Mesenchymal stem cell (in vitro differentiated cells and primary cell): ENCODE measurements around the gene CYTH1.
A peak's percentile ranks its signal among the peaks of the same experiment; 100 is the strongest.

ENCODE experiments used
- DNase-seq: peaks from one replicate; pipeline ENCODE4 v3.0.0-alpha.2; 2013
- H2AFZ ChIP-seq: one replicate; pipeline ENCODE4 v1.6.1; 2013; ENCODE audit warnings: low read depth, mild to moderate bottlenecking, control low read depth, inconsistent platforms, low read length, moderate library complexity
- H2AK5ac ChIP-seq: 2 replicates; pipeline ENCODE4 v1.6.1; 2013; ENCODE audit warnings: low read length, moderate library complexity, mild to moderate bottlenecking, inconsistent platforms; ENCODE audit not compliant: severe bottlenecking
- H2BK120ac ChIP-seq: one replicate; pipeline ENCODE4 v1.6.1; 2013; ENCODE audit warnings: low read depth, mild to moderate bottlenecking, inconsistent platforms, low read length, moderate library complexity
- H2BK12ac ChIP-seq, 2 experiments: one replicate each; pipeline ENCODE4 v1.6.1; 2013; ENCODE audit warnings: inconsistent platforms in 2 of 2, low read length in 2 of 2, mild to moderate bottlenecking in 2 of 2, moderate library complexity in 2 of 2, control low read depth in 1 of 2
- H2BK15ac ChIP-seq: one replicate; pipeline ENCODE4 v1.6.1; 2013; ENCODE audit warnings: mild to moderate bottlenecking, low read depth, inconsistent platforms; ENCODE audit not compliant: poor library complexity, severe bottlenecking
- H2BK5ac ChIP-seq: 2 replicates; pipeline ENCODE4 v1.6.1; 2013; ENCODE audit warnings: low read depth, mild to moderate bottlenecking, low read length, control low read depth, inconsistent platforms; ENCODE audit not compliant: poor library complexity, severe bottlenecking
- H3K14ac ChIP-seq, 2 experiments: one replicate each; pipeline ENCODE4 v1.6.1; 2013; ENCODE audit warnings: inconsistent platforms in 2 of 2, low read length in 2 of 2, control low read depth in 1 of 2, mild to moderate bottlenecking in 1 of 2, moderate library complexity in 1 of 2
- H3K18ac ChIP-seq, 2 experiments: one replicate each; pipeline ENCODE4 v1.6.1; 2013; ENCODE audit warnings: inconsistent platforms in 2 of 2, low read length in 2 of 2, control low read depth in 1 of 2, low read depth in 1 of 2, mild to moderate bottlenecking in 1 of 2
- H3K23ac ChIP-seq, 2 experiments: one replicate each; pipeline ENCODE4 v1.6.1; 2013; ENCODE audit warnings: inconsistent platforms in 2 of 2, low read length in 2 of 2, mild to moderate bottlenecking in 2 of 2, moderate library complexity in 2 of 2, control low read depth in 1 of 2
- H3K27ac ChIP-seq: 2 replicates; pipeline ENCODE4 v1.5.1; 2013; ENCODE audit warnings: mild to moderate bottlenecking, moderate library complexity, low read length, control low read depth, inconsistent platforms; ENCODE audit not compliant: poor library complexity, severe bottlenecking
- H3K27me3 ChIP-seq, 2 experiments: 2 replicates each; pipeline versions ENCODE4 v1.6.1 to v1.7.0; 2013; ENCODE audit warnings: low read length in 2 of 2, mild to moderate bottlenecking in 2 of 2, moderate library complexity in 2 of 2, control low read depth in 1 of 2, inconsistent platforms in 1 of 2; ENCODE audit not compliant: control insufficient read depth in 1 of 2, insufficient read depth in 1 of 2
- H3K36me3 ChIP-seq, 2 experiments: 2 replicates each; pipeline versions ENCODE4 v1.6.1 to v1.7.0; 2013; ENCODE audit warnings: low read length in 2 of 2, control low read depth in 1 of 2, inconsistent platforms in 1 of 2, low read depth in 1 of 2, mild to moderate bottlenecking in 1 of 2; ENCODE audit not compliant: insufficient read depth in 2 of 2, control insufficient read depth in 1 of 2
- H3K4ac ChIP-seq, 2 experiments: one replicate each; pipeline ENCODE4 v1.6.1; 2013; ENCODE audit warnings: inconsistent platforms in 2 of 2, low read length in 2 of 2, mild to moderate bottlenecking in 2 of 2, moderate library complexity in 2 of 2, control low read depth in 1 of 2, low read depth in 1 of 2
- H3K4me1 ChIP-seq: 2 replicates; pipeline ENCODE4 v1.6.1; 2013; ENCODE audit warnings: low read depth, low read length, control low read depth; ENCODE audit not compliant: control insufficient read depth, insufficient read depth
- H3K4me2 ChIP-seq: 2 replicates; pipeline ENCODE4 v1.6.1; 2013; ENCODE audit warnings: low read length, mild to moderate bottlenecking, inconsistent platforms; ENCODE audit not compliant: poor library complexity, severe bottlenecking
- H3K4me3 ChIP-seq, 2 experiments: 2 replicates each; pipeline versions ENCODE4 v1.5.1 to v1.7.0; 2013; ENCODE audit warnings: low read length in 2 of 2, mild to moderate bottlenecking in 2 of 2, control low read depth in 1 of 2, low read depth in 1 of 2; ENCODE audit not compliant: insufficient read depth in 1 of 2
- H3K79me1 ChIP-seq: replicated peaks from 2 replicates; pipeline ENCODE4 v1.6.1; 2013; ENCODE audit warnings: mild to moderate bottlenecking, control low read depth, low read length, inconsistent platforms; ENCODE audit not compliant: poor library complexity, severe bottlenecking
- H3K9ac ChIP-seq: 2 replicates; pipeline ENCODE4 v1.7.0; 2013; ENCODE audit warnings: mild to moderate bottlenecking, low read length, moderate library complexity
- H3K9me3 ChIP-seq: 2 replicates; pipeline ENCODE4 v1.7.0; 2013; ENCODE audit warnings: mild to moderate bottlenecking, low read length; ENCODE audit not compliant: control insufficient read depth
- H4K8ac ChIP-seq: one replicate; pipeline ENCODE4 v1.6.1; 2013; ENCODE audit warnings: inconsistent platforms, mild to moderate bottlenecking, low read length, moderate library complexity
- H4K91ac ChIP-seq: one replicate; pipeline ENCODE4 v1.6.1; 2013; ENCODE audit warnings: mild to moderate bottlenecking, low read length, inconsistent platforms
- WGBS: methylation state at CpG from one replicate; pipeline ENCODE4 v1.1.7; 2013; ENCODE audit warnings: mixed read lengths; 5-methylcytosine and 5-hydroxymethylcytosine counted together

Gene CYTH1

DNA sequence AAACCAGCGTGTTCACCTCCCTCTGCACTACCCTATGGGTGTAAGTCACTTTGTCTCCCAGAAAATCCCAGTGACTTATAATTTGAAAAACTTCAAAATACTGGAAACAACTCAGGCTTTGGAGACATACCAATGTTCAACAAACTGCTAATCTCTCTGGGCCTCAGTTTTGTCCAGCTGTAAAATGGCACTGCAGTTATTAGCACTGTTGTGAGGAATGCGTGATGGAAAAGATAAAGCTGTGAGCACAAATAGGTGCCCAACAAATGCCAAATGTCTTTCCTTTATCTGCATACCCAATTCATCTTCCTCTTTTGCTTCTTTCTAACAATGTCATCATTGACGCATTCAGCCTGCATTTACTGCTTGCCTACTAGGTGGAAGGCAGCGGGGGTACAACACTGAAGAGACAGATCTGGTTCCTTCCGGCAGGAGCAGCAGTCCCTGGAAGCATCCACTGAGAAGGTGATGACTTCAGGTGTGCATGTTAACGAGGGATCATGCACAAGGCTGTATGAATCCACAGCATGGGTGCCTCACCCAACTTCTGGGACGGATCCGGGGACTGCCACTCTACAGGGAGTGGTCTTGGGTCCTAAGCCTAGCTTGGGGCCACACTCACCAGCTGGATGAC is 63.4 kb downstream of the CYTH1 start:
- no peak overlapping the region for H3K23ac ChIP-seq
- H2AK5ac ChIP-seq = no peak overlapping the region
- H3K9me3 ChIP-seq = no peaks in the 10 kb centered on the region
- peaks cover 30% of the 10 kb centered on the region for H3K4me1 ChIP-seq
- H3K27me3 ChIP-seq = no peaks in the 10 kb centered on the region
- WGBS = 95% methylated on average over 8 of the region's 8 CpGs
- H2BK120ac ChIP-seq = no peak overlapping the region
- H3K4ac ChIP-seq = no peak overlapping the region
- no peak overlapping the region for H4K8ac ChIP-seq
- no peak overlapping the region for H3K9ac ChIP-seq
- peaks cover 27% of the 10 kb centered on the region for H3K79me1 ChIP-seq
- peak overlapping the region in 1 of 2 experiments; percentile 51 for H3K18ac ChIP-seq
- no peak overlapping the region for H2AFZ ChIP-seq
- no peak overlapping the region for H2BK15ac ChIP-seq
- no peak overlapping the region for H3K4me3 ChIP-seq
- no peak overlapping the region for H2BK12ac ChIP-seq
- H2BK5ac ChIP-seq = no peak overlapping the region
- no peak overlapping the region for H3K14ac ChIP-seq
- H3K36me3 ChIP-seq = no peaks in the 10 kb centered on the region
- no peak overlapping the region for H3K4me2 ChIP-seq
- no peak for DNase-seq
- no peak overlapping the region for H3K27ac ChIP-seq
- H4K91ac ChIP-seq = no peak overlapping the region

DNA sequence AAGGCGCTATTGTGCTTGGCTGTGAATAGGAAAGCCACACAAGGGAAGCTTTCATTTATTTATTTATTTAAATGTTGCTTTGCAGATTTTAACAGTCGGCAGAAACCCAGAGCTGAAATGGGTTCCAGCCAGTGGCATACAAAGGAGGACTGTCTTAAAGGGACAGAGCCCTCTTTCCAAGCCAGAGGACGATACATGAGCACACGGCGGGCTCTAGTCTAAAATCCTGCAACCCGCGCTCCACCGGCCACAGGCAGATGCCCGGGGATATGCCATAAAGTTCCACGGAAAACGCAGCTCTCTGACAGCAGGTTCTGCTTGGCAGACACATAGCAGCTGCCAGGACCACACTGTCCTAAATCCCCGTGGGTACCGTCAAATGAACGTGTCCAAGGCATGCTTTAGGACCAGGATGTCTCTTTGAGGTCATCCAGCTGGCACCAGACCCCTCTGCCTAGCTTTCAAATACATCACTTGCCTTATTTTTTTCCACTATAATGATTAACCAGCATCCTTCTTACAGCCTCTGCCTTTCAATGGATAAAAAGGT is 64.6 kb downstream of the CYTH1 start:
- H3K9me3 ChIP-seq = no peaks in the 10 kb centered on the region
- H3K79me1 ChIP-seq = peaks cover 26% of the 10 kb centered on the region
- peaks cover 19% of the 10 kb centered on the region for H3K4me1 ChIP-seq
- peak overlapping the region; percentile 48 for H3K4me2 ChIP-seq
- no peak overlapping the region for H2BK5ac ChIP-seq
- H4K91ac ChIP-seq = no peak overlapping the region
- H2AFZ ChIP-seq = no peak overlapping the region
- no peaks in the 10 kb centered on the region for H3K36me3 ChIP-seq
- no peak overlapping the region for H2AK5ac ChIP-seq
- H3K27me3 ChIP-seq = no peaks in the 10 kb centered on the region
- H2BK15ac ChIP-seq = no peak overlapping the region
- H2BK120ac ChIP-seq = no peak overlapping the region
- no peak overlapping the region for H3K4ac ChIP-seq
- H3K18ac ChIP-seq = no peak overlapping the region
- H3K14ac ChIP-seq = no peak overlapping the region
- no peak overlapping the region for H2BK12ac ChIP-seq
- H4K8ac ChIP-seq = no peak overlapping the region
- H3K23ac ChIP-seq = no peak overlapping the region
- DNase-seq = no peak
- 60% methylated on average over 13 of the region's 14 CpGs for WGBS
- H3K4me3 ChIP-seq = peak overlapping the region in 1 of 2 experiments; percentile 84
- H3K9ac ChIP-seq = peak overlapping the region; percentile 82
- peak overlapping the region; percentile 34 for H3K27ac ChIP-seq

DNA sequence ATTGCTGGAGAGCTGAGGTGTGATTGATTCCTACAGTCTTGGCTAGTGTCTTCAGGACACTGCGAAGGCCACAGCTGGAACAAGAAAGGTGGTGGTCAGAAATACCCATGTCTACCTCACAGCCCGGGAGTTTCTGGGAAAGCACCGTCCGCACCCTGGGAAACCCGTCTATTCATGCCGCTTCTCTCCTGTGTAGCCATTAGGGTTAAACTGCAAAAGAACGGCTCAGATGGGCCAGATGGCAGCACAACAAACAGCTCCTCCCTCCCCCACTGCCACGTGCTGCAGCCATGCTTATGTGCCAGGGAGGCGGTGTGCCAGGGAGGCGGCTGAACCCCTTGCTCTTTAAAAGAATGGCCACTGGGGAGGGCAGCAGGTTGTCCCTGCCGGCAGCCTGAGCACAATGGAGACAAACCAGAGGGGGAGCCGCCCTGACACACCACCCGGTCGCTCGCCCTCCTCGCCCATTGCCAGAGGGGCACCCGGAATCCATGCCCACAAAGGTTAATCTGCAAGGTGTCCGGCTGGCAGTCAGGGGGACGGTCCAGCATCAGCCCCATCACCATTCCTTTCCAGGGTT is 65.2 kb downstream of the CYTH1 start:
- Histone ChIP-seq H3K79me1 (peaks cover 22% of the 10 kb centered on the region), H3K14ac (no peak overlapping the region), H3K27me3 (no peaks in the 10 kb centered on the region), H3K4me1 (peaks cover 16% of the 10 kb centered on the region), H2AFZ (no peak overlapping the region), H3K36me3 (no peaks in the 10 kb centered on the region), H3K23ac (no peak overlapping the region), H3K4me3 (peak overlapping the region in 1 of 2 experiments; percentile 84), H3K9ac (peak overlapping the region; percentile 82), H3K27ac (peak overlapping the region; percentile 34), H3K4me2 (peak overlapping the region; percentile 48), H4K91ac (no peak overlapping the region), H2BK5ac (no peak overlapping the region), H2BK120ac (no peak overlapping the region), H2BK15ac (no peak overlapping the region), H2AK5ac (no peak overlapping the region), H3K18ac (no peak overlapping the region), H3K4ac (no peak overlapping the region), H2BK12ac (no peak overlapping the region), H3K9me3 (no peaks in the 10 kb centered on the region), H4K8ac (no peak overlapping the region)
- DNase-seq = no peak
- 83% methylated on average over 19 of the region's 19 CpGs for WGBS

DNA sequence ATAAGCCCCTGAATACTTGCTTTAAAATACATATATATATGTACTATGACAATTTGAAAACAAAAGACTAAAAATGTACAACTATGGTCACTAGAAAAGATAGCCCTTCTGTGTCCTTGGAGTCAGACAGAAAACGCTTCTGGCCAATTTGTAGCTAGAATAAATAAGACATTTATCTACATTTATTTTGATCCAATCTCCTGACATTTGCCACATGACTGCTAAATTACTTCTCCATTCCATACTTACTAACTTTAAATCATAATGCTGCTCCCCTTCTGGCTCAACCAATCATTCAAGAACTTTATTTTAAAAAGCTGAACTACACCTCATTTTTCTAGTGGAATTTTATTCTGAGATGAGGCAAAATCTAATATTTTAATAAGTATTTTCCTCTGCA is 65.8 kb downstream of the CYTH1 start:
- no peak overlapping the region for H3K27ac ChIP-seq
- no peak overlapping the region for H4K91ac ChIP-seq
- peak overlapping the region; percentile 82 for H3K9ac ChIP-seq
- no peak overlapping the region for H2BK5ac ChIP-seq
- H3K4me2 ChIP-seq = no peak overlapping the region
- no peak overlapping the region for H2BK120ac ChIP-seq
- H3K4ac ChIP-seq = no peak overlapping the region
- no peak overlapping the region for H4K8ac ChIP-seq
- H3K27me3 ChIP-seq = no peaks in the 10 kb centered on the region
- H2AFZ ChIP-seq = no peak overlapping the region
- WGBS = 93% methylated on average over 1 of the region's 1 CpG
- H3K36me3 ChIP-seq = no peaks in the 10 kb centered on the region
- no peak overlapping the region for H3K23ac ChIP-seq
- H3K9me3 ChIP-seq = no peaks in the 10 kb centered on the region
- H3K79me1 ChIP-seq = peaks cover 19% of the 10 kb centered on the region
- H2BK15ac ChIP-seq = no peak overlapping the region
- no peak overlapping the region for H2AK5ac ChIP-seq
- DNase-seq = no peak
- H3K4me1 ChIP-seq = peaks cover 16% of the 10 kb centered on the region
- H3K14ac ChIP-seq = no peak overlapping the region
- no peak overlapping the region for H2BK12ac ChIP-seq
- H3K18ac ChIP-seq = no peak overlapping the region
- peak overlapping the region in 1 of 2 experiments; percentile 84 for H3K4me3 ChIP-seq
